Skeletal muscle tissue (tissue), 4 donors: ENCODE data around the gene TSHZ1. TPM values are rescaled to one million over a fixed set of nuclear protein-coding genes. Genes with fewer than 3 reads are reported as not detected.
"Not testable (repeated sequence)": the region's sequence is repeated elsewhere in the genome, so short reads cannot be mapped to it uniquely, and the experiment has no call there.

ENCODE experiments used
- H3K27ac ChIP-seq: one replicate; pipeline ENCODE4 v1.7.0; 2013; ENCODE audit warnings: mild to moderate bottlenecking, low read depth, low read length, inconsistent platforms
- H3K27me3 ChIP-seq, 3 donors: one replicate each; pipeline ENCODE4 v1.7.0; 2013; ENCODE audit warnings: low read length in 3 of 3; ENCODE audit not compliant: control insufficient read depth in 3 of 3, insufficient read depth in 3 of 3
- H3K36me3 ChIP-seq, 3 donors: one replicate each; pipeline ENCODE4 v1.7.0; 2013; ENCODE audit warnings: low read length in 3 of 3; ENCODE audit not compliant: control insufficient read depth in 3 of 3, insufficient read depth in 3 of 3
- H3K4me1 ChIP-seq, 3 donors: one replicate each; pipeline ENCODE4 v1.7.0; 2013; ENCODE audit warnings: low read length in 3 of 3, mild to moderate bottlenecking in 3 of 3; ENCODE audit not compliant: control insufficient read depth in 3 of 3, insufficient read depth in 3 of 3
- H3K4me3 ChIP-seq, 3 donors: one replicate each; pipeline ENCODE4 v1.7.0; 2013; ENCODE audit warnings: low read length in 3 of 3
- H3K9ac ChIP-seq, 3 donors: one replicate each; pipeline ENCODE4 v1.7.0; 2013; ENCODE audit warnings: low read length in 3 of 3, mild to moderate bottlenecking in 3 of 3, moderate library complexity in 2 of 3, low read depth in 1 of 3
- H3K9me3 ChIP-seq, 3 donors: one replicate each; pipeline ENCODE4 v1.7.0; 2013; ENCODE audit warnings: low read length in 3 of 3; ENCODE audit not compliant: control insufficient read depth in 3 of 3
- total RNA-seq: library from RNA; depleted of rRNA; stranded (reverse); fragments of >200 nt; gene quantifications from one replicate; pipeline ENCODE4 v1.2.3, GENCODE V29; 2014
- donor health status: Osteomylitis.

Gene TSHZ1
- total RNA-seq, 1 donor from 2014 or later, result 5.7 TPM

- Histone ChIP-seq H3K4me1 (no peaks in the 10 kb centered on the region), H3K9ac (no peak overlapping the region), H3K27me3 (no peaks in the 10 kb centered on the region), H3K27ac (no peak overlapping the region), H3K4me3 (no peak overlapping the region), H3K36me3 (no peaks in the 10 kb centered on the region), H3K9me3 (no peaks in the 10 kb centered on the region)
Observed at GRCh38 chr18:75323821-75324585, 113.4 kb downstream of the TSHZ1 start.

GRCh38 chr18:75324686-75325257 lies 114.2 kb downstream of the TSHZ1 start:
- no peaks in the 10 kb centered on the region for H3K27me3 ChIP-seq
- H3K36me3 ChIP-seq, result no peaks in the 10 kb centered on the region
- no peaks in the 10 kb centered on the region for H3K9me3 ChIP-seq
- no peaks in the 10 kb centered on the region for H3K4me1 ChIP-seq
- no peak overlapping the region for H3K27ac ChIP-seq
- H3K9ac ChIP-seq, result no peak overlapping the region
- H3K4me3 ChIP-seq, result no peak overlapping the region

GRCh38 chr18:75329753-75330152 lies 119.2 kb downstream of the TSHZ1 start:
- not testable (repeated sequence) for H3K4me3 ChIP-seq, H3K27me3 ChIP-seq, H3K4me1 ChIP-seq, H3K9ac ChIP-seq, H3K27ac ChIP-seq, H3K9me3 ChIP-seq, H3K36me3 ChIP-seq

- no peaks in the 10 kb centered on the region for H3K27me3 ChIP-seq
- H3K9ac ChIP-seq, result no peak overlapping the region
- no peak overlapping the region for H3K4me3 ChIP-seq
- no peaks in the 10 kb centered on the region for H3K36me3 ChIP-seq
- H3K4me1 ChIP-seq, result no peaks in the 10 kb centered on the region
- H3K27ac ChIP-seq, result no peak overlapping the region
- H3K9me3 ChIP-seq, result no peaks in the 10 kb centered on the region
Observed at GRCh38 chr18:75330308-75330707, 119.7 kb downstream of the TSHZ1 start.

DNA sequence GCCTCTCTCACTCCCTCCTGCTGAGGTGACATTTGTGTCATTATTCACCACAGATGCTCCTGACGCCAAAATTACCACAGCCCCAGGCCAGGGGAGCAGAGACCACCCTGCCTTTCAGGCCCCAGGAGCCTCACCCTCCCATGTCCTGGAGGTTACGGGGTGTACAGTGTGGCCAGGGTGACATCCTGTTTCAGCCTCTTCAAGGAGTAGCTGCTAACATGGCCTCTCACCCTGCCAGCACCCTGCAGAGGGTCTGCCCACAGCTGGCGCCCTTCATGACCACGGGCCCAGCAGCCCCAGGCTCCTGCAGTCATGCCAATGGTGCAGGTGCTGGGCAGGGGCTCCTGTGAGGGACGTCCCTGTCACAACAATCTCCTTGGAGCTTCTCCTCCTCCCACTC lies 124.3 kb downstream of the TSHZ1 start:
- Histone ChIP-seq H3K9ac (no peak overlapping the region), H3K27me3 (no peaks in the 10 kb centered on the region), H3K9me3 (no peaks in the 10 kb centered on the region), H3K36me3 (no peaks in the 10 kb centered on the region), H3K4me3 (no peak overlapping the region), H3K27ac (no peak overlapping the region), H3K4me1 (no peaks in the 10 kb centered on the region)

GRCh38 chr18:75335511-75335910 lies 124.9 kb downstream of the TSHZ1 start:
- H3K27me3 ChIP-seq, result no peaks in the 10 kb centered on the region
- H3K4me1 ChIP-seq, result no peaks in the 10 kb centered on the region
- H3K9me3 ChIP-seq, result no peaks in the 10 kb centered on the region
- H3K27ac ChIP-seq, result no peak overlapping the region
- no peak overlapping the region for H3K9ac ChIP-seq
- no peak overlapping the region for H3K4me3 ChIP-seq
- H3K36me3 ChIP-seq, result no peaks in the 10 kb centered on the region

DNA sequence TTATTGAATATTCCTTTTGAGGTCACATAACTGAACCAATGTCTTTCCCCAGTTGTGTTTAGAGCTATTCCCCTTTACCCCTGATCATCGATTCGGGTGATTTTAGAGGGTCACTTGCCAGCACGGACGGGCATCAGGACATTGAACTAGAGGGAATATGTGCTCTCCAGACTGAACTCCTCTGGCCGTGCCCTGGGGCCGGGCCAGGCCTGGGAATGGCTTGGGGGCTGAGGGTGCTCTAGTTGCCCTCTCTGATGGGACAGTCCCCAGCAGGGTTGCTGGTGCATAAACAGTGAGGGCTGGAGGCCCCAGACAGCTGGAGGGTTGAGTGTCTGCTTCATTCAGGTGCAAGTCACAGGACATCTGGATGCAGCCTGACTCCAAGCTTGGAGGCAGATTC lies 126.2 kb downstream of the TSHZ1 start:
- no peak overlapping the region for H3K9ac ChIP-seq
- no peaks in the 10 kb centered on the region for H3K27me3 ChIP-seq
- no peak overlapping the region for H3K4me3 ChIP-seq
- H3K4me1 ChIP-seq, result no peaks in the 10 kb centered on the region
- H3K27ac ChIP-seq, result no peak overlapping the region
- H3K9me3 ChIP-seq, result no peaks in the 10 kb centered on the region
- H3K36me3 ChIP-seq, result no peaks in the 10 kb centered on the region

DNA sequence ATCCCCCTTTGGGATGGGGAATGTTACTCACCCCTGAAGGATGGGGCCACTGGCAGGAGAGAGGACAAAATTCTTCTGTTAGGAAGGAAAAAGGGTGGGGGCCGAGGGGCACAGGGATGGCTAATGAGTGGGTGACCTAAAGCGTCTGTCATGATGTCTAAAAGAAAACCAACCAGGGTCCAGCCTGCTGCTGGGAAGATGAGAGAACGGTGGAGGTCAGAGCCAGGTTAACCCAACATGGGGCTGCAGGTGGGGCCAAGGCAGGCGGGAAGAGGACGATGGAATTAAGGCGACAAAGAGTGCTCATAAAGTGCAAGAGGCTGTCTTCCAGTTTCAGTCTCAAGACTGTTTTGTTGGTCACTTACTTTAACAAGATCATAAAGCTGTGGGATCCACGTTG lies 126.8 kb downstream of the TSHZ1 start:
- Histone ChIP-seq H3K36me3 (no peaks in the 10 kb centered on the region), H3K4me1 (no peaks in the 10 kb centered on the region), H3K27me3 (peaks cover 0 to 2% (median 0%) of the 10 kb centered on the region in 3 donors), H3K27ac (no peak overlapping the region), H3K4me3 (no peak overlapping the region), H3K9ac (no peak overlapping the region), H3K9me3 (no peaks in the 10 kb centered on the region)

DNA sequence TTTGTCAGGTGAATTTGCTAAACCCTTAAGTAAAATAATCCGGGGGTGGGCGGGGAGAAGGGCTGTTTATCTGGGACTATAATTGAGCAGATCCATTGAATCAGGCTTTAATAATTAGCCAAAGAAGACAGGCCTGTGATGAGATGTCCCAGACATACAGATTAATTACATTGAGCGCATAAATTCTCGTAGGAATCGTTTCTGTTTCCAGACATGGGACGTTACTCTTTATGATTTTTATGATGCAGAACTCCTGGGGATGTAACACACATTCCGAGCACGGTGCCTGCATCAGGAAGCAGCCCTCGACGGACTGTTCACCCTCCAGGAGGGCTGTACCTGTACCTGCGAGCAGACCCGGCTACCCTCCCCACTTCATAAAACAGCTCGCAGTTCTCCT lies 128.0 kb downstream of the TSHZ1 start:
- Histone ChIP-seq H3K9me3 (no peaks in the 10 kb centered on the region), H3K27me3 (peaks cover 0 to 2% (median 0%) of the 10 kb centered on the region in 3 donors), H3K4me1 (no peaks in the 10 kb centered on the region), H3K27ac (no peak overlapping the region), H3K36me3 (no peaks in the 10 kb centered on the region), H3K4me3 (no peak overlapping the region), H3K9ac (no peak overlapping the region)
